Hematopoietic multipotent progenitor cell treated with erythropoietin and hydrocortisone succinate and interleukin-3 and kit ligand, for 4 days (in vitro differentiated cells): Measurements from ENCODE around the gene BUB1.
"Not testable (repeated sequence)": the region's sequence is repeated elsewhere in the genome, so short reads cannot be mapped to it uniquely, and the experiment has no call there.

Experiments
- DNase-seq: peaks from one replicate; pipeline ENCODE4 v3.0.0-alpha.2; 2015

Gene BUB1

GRCh38 chr2:110690083-110690965, 12.5 kb upstream of the BUB1 start:
- DNase-seq: no peak

DNA sequence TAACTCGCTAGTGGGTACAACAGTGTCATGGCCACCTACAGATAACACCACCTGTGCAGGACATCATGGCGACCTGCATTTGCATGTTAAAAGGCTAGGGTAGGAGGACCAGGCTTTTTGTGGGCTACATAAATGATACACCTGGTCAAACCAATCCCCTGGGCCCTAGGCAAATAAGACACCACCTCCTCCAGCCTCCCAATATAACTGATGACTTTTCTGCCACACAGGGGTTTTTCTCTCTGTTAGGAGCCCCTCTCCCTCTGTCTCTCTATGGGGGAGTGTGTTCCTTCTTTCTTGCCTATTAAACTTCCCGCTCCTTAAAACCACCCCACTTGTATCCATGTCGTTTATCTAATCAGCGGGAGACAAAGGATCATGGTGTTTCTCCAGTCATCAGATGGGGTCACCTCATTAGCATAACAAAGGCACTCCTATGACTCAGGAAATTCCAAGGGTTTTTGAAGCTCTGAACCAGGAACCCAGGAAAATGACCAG, 10.8 kb upstream of the BUB1 start:
- no peak for DNase-seq

GRCh38 chr2:110687775-110688484, 10.1 kb upstream of the BUB1 start:
- not testable (repeated sequence) for DNase-seq

DNA sequence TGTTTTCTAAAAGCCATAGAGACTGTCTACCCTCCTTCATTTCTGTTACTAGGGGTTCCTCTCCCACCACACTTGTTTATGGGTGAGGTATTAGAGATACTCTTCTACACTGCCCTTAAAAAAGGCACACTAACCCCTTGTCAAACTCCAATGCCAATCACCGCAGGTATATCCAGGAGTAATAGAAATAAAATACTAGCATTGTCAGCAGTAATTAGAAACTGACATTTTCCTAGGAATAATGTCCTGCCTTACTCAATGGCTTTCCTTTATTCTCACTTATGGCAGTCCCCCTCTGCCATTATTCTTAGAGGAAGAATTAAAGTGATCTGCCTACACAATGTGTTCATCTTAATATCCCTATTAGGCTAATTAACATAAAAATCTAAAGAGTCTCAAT, 5.0 kb upstream of the BUB1 start:
- no peak for DNase-seq

- DNase-seq: no peak
Observed at GRCh38 chr2:110682267-110682666, 4.4 kb upstream of the BUB1 start.

DNA sequence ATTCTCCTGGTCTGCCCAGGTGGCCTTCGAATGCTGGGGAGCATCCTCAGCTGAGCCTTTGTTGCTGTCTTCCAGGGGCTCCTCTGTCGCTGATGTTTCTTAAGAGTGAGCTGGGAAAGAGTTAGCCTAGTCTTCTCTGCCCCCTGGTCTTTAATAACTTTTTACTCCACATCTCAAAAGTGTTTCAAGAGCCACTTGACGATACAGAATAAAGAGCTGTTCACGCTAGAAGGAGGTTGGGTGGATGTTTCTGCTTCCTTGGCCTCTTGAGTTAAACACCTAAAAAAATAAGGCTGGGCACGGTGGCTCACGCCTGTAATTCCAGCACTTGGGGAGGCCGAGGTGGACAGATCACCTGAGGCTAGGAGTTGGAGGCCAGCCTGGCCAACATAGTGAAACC, 2.8 kb upstream of the BUB1 start:
- no peak for DNase-seq

GRCh38 chr2:110679865-110680264, 2.0 kb upstream of the BUB1 start:
- no peak for DNase-seq

DNA sequence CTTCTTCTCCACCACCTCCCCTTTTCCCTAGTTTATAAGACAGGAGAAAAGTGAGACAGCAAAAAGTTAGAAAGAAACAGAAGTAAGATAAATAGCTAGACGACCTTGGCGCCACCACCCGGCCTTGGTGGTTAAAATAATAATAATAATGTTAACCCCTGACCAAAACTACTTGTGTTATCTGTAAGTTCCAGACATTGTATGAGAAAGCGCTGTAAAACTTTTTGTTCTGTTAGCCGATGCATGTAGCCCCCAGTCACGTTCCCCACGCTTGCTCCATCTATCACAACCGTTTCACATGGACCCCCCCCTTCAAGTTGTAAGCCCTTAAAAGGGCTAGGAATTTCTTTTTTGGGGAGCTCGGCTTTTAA, 1.5 kb upstream of the BUB1 start:
- DNase-seq: peak; percentile 92

DNA sequence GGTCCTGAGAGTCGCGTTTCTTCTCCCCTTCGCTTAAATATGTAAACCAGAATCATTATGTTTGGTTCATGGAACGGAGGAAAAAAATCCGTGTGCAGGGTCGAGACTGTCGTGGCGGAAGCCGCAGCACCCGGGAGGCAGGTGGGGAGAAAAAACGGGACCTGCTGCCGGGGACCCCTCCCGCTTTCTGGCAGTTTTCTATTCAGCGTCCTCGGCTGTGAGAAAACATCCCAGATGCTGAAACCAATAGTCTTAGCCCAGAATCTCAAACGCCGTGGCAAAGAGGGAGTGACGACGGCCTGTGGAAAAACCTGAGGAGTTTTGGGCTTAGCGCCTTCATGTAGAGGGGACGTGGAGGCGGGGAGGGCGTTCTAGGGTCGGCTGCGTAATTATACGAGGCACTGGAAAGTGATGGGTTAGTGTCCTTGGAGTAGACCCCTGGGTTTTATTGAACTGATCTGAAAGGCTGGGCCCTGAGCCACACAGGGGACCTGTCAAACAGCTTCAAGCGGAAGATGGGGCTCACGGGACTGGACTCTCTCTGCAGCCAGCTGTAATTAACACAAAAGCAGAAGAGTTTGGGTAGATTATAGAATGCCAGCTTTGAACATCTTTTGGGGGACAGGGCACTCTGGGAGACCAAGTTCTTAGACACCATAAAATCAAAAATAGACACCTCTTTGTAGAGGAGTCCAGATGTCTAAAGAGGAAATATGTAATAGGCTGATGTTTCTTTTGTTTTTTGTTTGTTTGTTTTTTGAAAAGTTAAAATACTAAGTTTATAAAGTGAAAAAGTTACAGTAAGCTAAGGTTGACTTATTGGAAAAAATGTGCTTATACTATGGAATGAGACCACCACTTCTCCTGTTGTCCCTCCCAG, 834 bp upstream of the BUB1 start:
- DNase-seq: peak; percentile 76

DNA sequence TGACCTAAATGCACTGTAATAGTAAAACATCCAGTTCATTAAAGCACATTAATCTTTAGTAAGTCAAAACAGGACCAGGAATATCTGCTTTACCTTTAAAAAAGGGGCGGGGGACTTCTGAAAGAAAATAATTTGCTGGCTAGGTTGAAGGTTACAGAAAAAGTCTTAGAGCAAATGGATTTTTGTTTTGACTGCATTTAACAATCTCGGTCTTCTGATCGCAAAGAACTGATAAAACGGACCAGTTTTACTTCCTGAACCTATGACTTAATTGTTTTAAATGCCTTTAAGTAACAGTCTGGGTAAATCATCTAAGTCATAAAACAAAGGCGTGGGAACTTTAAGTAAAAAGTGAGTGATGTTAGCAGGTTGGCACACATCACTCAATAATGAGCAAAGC, 783 bp downstream of the BUB1 start:
- peak; percentile 19 for DNase-seq

- no peak for DNase-seq
Observed at GRCh38 chr2:110675679-110676078, 2.2 kb downstream of the BUB1 start.

DNA sequence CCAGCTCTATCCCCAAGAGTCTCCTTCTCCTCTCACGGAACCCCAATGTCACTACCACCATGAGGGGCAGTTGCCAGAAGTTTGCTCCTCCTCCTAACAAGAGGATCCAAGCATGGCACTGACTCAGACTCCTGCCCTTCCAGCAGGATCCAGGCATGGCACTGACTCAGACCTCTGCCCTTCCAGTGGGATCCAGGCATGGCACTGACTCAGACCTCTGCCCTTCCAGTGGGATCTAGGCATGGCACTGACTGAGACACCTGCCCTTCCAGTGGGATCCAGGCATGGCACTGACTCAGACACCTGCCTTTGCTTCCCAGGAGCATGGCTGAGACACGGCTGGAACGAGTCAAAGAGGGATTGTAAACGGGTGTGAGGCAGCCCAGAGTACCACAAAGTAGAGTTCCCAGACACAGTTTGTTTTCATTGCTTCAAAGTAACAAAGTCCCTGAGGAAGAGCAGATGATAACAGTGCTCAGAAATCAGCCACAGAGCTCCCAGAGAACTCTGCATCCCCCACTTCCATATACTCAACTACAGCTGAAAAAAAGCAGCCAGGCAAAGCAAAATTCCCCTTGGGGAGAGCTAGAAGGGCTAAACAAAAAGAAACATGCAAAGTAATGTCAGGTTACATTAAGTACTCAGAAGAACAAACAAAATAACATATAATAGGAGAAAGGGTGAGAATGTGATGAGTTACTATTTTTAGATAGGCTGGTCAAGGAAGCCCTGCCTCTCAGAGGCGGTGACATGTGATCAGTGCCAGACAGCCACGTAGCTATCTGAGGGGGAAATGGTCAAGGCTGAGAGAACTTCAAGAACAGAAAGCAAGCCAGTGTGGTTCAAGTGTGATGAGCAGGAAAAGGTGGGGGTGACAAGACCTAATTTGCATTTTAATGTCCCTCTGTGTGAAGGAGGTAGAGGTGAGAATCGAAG, 3.0 kb downstream of the BUB1 start:
- peak; percentile 63 for DNase-seq

DNA sequence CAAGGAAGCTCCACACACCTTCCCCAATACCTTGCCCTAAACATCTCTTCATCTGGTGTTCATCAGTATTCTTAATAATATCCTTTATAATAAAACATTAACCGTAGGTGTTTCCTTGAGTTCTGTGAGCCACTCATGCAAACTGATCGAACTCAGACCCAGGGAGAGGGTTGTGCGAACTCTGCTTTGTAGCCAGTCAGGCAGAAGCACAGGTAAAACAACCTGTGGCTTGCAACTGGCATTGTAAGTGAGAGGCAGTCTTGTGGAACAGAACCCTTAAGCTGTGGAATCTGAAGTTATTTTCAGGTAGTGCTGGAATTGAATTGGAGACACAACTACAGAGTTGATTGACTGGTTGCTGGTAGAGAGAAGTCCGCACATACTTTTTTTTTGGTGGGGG, 4.7 kb downstream of the BUB1 start:
- DNase-seq: no peak

DNA sequence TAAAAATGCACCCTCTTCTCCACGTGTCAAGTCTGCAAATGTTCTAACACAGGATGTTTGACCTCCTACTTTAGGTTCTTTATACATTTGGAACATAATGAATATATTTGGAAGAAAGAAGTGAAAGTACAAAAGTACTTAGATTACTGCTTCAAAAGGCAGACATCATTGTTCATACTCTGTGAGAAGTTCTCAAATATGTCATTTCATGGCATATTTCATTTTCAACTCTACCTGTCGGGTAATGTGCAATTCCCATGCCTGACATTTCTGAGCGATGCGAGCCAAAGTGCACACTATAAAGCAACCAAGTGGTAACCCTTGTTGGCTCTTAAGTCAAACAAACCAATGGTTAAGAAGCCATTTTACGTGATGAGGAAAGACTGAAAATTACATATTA, 7.0 kb downstream of the BUB1 start:
- DNase-seq: no peak

DNA sequence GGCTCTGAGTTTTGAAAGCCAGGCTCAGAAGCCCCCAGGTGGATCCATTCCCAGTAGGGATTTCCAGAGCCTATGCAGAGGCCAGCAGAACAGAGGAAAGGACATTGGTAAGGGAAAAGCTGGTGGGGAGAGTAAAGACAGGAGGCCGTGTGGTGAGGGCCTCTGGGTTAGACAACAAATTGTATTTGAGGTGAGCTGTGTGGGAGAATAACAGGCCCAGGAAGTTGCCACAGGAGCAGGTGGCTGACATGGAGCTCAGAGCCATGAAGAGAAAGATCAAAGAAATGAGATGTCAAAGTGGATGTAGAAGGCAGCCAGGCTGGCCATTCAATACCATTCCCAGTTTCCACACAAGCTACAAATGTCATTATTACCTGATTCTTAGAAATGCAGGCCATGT, 8.8 kb downstream of the BUB1 start:
- no peak for DNase-seq

GRCh38 chr2:110667071-110667470, 10.8 kb downstream of the BUB1 start:
- no peak for DNase-seq

GRCh38 chr2:110664135-110664534, 13.7 kb downstream of the BUB1 start:
- DNase-seq: no peak

GRCh38 chr2:110662560-110662959, 15.3 kb downstream of the BUB1 start:
- no peak for DNase-seq

- DNase-seq: no peak
Observed at GRCh38 chr2:110660558-110660957, 17.3 kb downstream of the BUB1 start.

- no peak for DNase-seq
Observed at GRCh38 chr2:110659248-110659647, 18.6 kb downstream of the BUB1 start.

GRCh38 chr2:110657724-110658305, 20.0 kb downstream of the BUB1 start:
- DNase-seq: no peak

DNA sequence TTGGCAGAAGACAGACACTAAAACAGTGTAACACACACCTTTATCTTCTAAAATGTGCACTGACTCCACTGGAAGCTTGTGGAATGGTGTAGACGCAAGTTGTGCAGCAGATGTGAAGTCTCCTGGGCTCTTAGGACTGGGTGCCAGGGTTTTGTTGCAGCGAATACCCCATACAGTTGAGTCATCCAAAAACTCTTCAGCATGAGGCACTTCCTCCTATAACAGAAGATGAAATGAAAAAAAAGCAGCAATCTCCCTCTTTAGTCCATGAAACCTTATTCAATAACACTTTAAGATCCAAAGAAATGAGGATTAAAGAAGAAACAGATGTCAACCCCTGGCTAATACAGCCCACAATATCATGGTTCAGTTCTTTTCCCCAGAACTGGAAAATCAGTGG, 22.2 kb downstream of the BUB1 start:
- DNase-seq: no peak
